Thyroid gland (tissue), 4 donors: ENCODE data around the gene DPYSL5. TPM values are rescaled to one million over a fixed set of nuclear protein-coding genes. Genes with fewer than 3 reads are reported as not detected.

Source experiments
- DNase-seq, 2 donors: peaks; one replicate each; pipeline ENCODE4 v3.0.0-alpha.2; 2019
- H3K27ac ChIP-seq, 3 donors: fragments of 200-600 bp; sonication (generic); 1 replicate in 2 of 3; 2 replicates in 1 of 3; pipeline ENCODE4 v1.5.1; 2016 to 2019; ENCODE audit warnings: mild to moderate bottlenecking in 1 of 3, moderate library complexity in 1 of 3
- H3K27me3 ChIP-seq: fragments of 200-600 bp; sonication (generic); one replicate; pipeline ENCODE4 v1.5.1; 2019
- H3K36me3 ChIP-seq, 2 donors: fragments of 200-600 bp; sonication (generic); one replicate each; pipeline ENCODE4 v1.5.1; 2016 to 2019
- H3K4me1 ChIP-seq, 2 donors: fragments of 200-600 bp; sonication (generic); one replicate each; pipeline ENCODE4 v1.5.1; 2017 to 2019
- H3K4me3 ChIP-seq, 3 donors: fragments of 200-600 bp; sonication (generic); replicated peaks in 1 of 3; 1 replicate in 2 of 3; 2 replicates in 1 of 3; pipeline ENCODE4 v1.5.1; 2016; ENCODE audit warnings: mild to moderate bottlenecking in 1 of 3
- H3K9me3 ChIP-seq: fragments of 200-600 bp; sonication (generic); one replicate; pipeline ENCODE4 v1.5.1; 2017
- CTCF ChIP-seq, 6 experiments: fragments of 200-600 bp in 3 of 6; fragments of 450-650 bp in 3 of 6; sonication (generic) in 3 of 6; IDR thresholded peaks; one replicate each; pipeline ENCODE4 v1.5.1; 2016 to 2019; ENCODE audit warnings: antibody characterized with exemption in 6 of 6, mild to moderate bottlenecking in 2 of 6, inconsistent platforms in 1 of 6, moderate library complexity in 1 of 6
- POLR2A ChIP-seq, 2 donors: fragments of 450-650 bp; IDR thresholded peaks; one replicate each; pipeline ENCODE4 v1.6.1; 2017; ENCODE audit warnings: antibody characterized with exemption in 2 of 2, mild to moderate bottlenecking in 2 of 2, moderate library complexity in 1 of 2
- WGBS, 2 donors: methylation state at CpG; one replicate each; pipeline ENCODE4 v1.1.5; 2017; 5-methylcytosine and 5-hydroxymethylcytosine counted together
- intact Hi-C: fragments of 100-400 bp; cut with DNase I; formaldehyde crosslinking; loops from one replicate; pipeline ENCODE4 v1.15.1; 2023
- total RNA-seq, 4 donors: library from RNA; depleted of rRNA; stranded (reverse); fragments of >200 nt; gene quantifications; one replicate each; pipeline ENCODE4 v1.2.3, GENCODE V29; 2016

DPYSL5 gene
- total RNA-seq, 4 donors from 2014 or later = not detected

GRCh38 chr2:26875065-26875634, 27.2 kb downstream of the DPYSL5 start:
- Histone ChIP-seq H3K9me3 (no peaks in the 10 kb centered on the region), H3K36me3 (no peaks in the 10 kb centered on the region), H3K27me3 (no peaks in the 10 kb centered on the region), H3K4me3 (no peak overlapping the region), H3K27ac (no peak overlapping the region), H3K4me1 (no peaks in the 10 kb centered on the region)
- WGBS, 2 donors = 80 to 86% methylated on average over 4 of the region's 4 CpGs
- intact Hi-C loops = no loop called here
- no peak for DNase-seq
- TF ChIP-seq POLR2A (IDR thresholded peaks at IDR 0.05) (no peak), CTCF (IDR thresholded peaks at IDR 0.05) (no peak)

GRCh38 chr2:26875808-26876207, 27.9 kb downstream of the DPYSL5 start:
- Histone ChIP-seq H3K27ac (no peak overlapping the region), H3K4me1 (no peaks in the 10 kb centered on the region), H3K36me3 (no peaks in the 10 kb centered on the region), H3K9me3 (no peaks in the 10 kb centered on the region), H3K4me3 (no peak overlapping the region), H3K27me3 (no peaks in the 10 kb centered on the region)
- TF ChIP-seq CTCF (IDR thresholded peaks at IDR 0.05) (no peak), POLR2A (IDR thresholded peaks at IDR 0.05) (no peak)
- DNase-seq = no peak
- 93% methylated on average over 3 of the region's 3 CpGs for WGBS, 2 donors
- intact Hi-C loops = no loop called here

- H3K9me3 ChIP-seq = no peaks in the 10 kb centered on the region
- no peaks in the 10 kb centered on the region for H3K36me3 ChIP-seq
- WGBS, 2 donors = 87 to 96% methylated on average over 7 of the region's 7 CpGs
- no peak for TF ChIP-seq POLR2A (IDR thresholded peaks at IDR 0.05)
- no peak for TF ChIP-seq CTCF (IDR thresholded peaks at IDR 0.05)
- intact Hi-C loops = no loop called here
- H3K27ac ChIP-seq = no peak overlapping the region
- no peak for DNase-seq
- H3K27me3 ChIP-seq = no peaks in the 10 kb centered on the region
- H3K4me1 ChIP-seq = no peaks in the 10 kb centered on the region
- no peak overlapping the region for H3K4me3 ChIP-seq
Measured at GRCh38 chr2:26876260-26876659, 28.3 kb downstream of the DPYSL5 start.

GRCh38 chr2:26877276-26877675, 29.3 kb downstream of the DPYSL5 start:
- Histone ChIP-seq H3K27me3 (no peaks in the 10 kb centered on the region), H3K36me3 (no peaks in the 10 kb centered on the region), H3K9me3 (no peaks in the 10 kb centered on the region), H3K27ac (no peak overlapping the region), H3K4me3 (no peak overlapping the region), H3K4me1 (no peaks in the 10 kb centered on the region)
- DNase-seq = no peak
- TF ChIP-seq CTCF (IDR thresholded peaks at IDR 0.05) = no peak
- TF ChIP-seq POLR2A (IDR thresholded peaks at IDR 0.05) = no peak
- intact Hi-C loops = no loop called here
- WGBS, 2 donors = 96 to 97% methylated on average over 2 of the region's 2 CpGs

GRCh38 chr2:26880161-26880560, 32.2 kb downstream of the DPYSL5 start:
- Histone ChIP-seq H3K27ac (no peak overlapping the region), H3K9me3 (no peaks in the 10 kb centered on the region), H3K4me1 (no peaks in the 10 kb centered on the region), H3K36me3 (no peaks in the 10 kb centered on the region), H3K27me3 (no peaks in the 10 kb centered on the region), H3K4me3 (no peak overlapping the region)
- no peak for DNase-seq
- 79 to 84% methylated on average over 2 of the region's 2 CpGs for WGBS, 2 donors
- intact Hi-C loops = no loop called here
- no peak for TF ChIP-seq POLR2A (IDR thresholded peaks at IDR 0.05)
